Hepatocyte (in vitro differentiated cells): Measurements from ENCODE around the gene ARHGEF18.

ENCODE experiments used
- EZH2 ChIP-seq: fragments of 200-600 bp; sonication (generic); IDR thresholded peaks from 2 replicates; pipeline ENCODE4 v1.6.1; 2016; ENCODE audit warnings: antibody characterized with exemption, mild to moderate bottlenecking, borderline replicate concordance
- TF ChIP-seq, protein P1 (sequence below): fragments of 200-600 bp; sonication (generic); IDR thresholded peaks from 2 replicates; pipeline ENCODE4 v1.5.1; 2016; ENCODE audit warnings: antibody characterized with exemption, mild to moderate bottlenecking; ENCODE audit not compliant: poor library complexity

DNA sequence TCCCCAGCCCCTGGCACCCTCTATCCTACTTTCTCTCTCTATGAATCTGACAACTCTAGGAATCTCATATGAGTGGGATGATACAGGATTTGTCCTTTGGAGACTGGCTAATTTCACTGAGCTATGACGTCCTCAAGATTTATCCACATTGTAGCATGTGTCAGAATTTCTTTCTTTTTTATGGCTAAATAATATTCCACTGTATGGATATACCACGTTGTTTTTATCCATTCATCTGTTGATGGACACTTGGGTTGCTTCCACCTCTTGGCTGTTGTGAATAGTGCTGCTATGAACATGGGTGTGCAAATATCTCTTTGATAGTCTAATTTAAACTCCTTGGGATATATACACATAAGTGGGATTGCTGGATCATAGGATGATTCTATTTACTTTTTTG is 30.6 kb upstream of the ARHGEF18 start:
- TF ChIP-seq, protein P1, sequence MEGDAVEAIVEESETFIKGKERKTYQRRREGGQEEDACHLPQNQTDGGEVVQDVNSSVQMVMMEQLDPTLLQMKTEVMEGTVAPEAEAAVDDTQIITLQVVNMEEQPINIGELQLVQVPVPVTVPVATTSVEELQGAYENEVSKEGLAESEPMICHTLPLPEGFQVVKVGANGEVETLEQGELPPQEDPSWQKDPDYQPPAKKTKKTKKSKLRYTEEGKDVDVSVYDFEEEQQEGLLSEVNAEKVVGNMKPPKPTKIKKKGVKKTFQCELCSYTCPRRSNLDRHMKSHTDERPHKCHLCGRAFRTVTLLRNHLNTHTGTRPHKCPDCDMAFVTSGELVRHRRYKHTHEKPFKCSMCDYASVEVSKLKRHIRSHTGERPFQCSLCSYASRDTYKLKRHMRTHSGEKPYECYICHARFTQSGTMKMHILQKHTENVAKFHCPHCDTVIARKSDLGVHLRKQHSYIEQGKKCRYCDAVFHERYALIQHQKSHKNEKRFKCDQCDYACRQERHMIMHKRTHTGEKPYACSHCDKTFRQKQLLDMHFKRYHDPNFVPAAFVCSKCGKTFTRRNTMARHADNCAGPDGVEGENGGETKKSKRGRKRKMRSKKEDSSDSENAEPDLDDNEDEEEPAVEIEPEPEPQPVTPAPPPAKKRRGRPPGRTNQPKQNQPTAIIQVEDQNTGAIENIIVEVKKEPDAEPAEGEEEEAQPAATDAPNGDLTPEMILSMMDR, result no peak
- TF ChIP-seq EZH2, result no peak
